KMS-11 (cell line): ENCODE results near the gene C2orf72.

Experiments
- H2AFZ ChIP-seq: fragments of 200-600 bp; sonication (generic); 2 replicates; pipeline ENCODE4 v1.6.1; 2016; ENCODE audit warnings: antibody characterized with exemption, mixed run types, low read depth
- H3K27ac ChIP-seq: fragments of 200-600 bp; sonication (generic); 2 replicates; pipeline ENCODE4 v1.6.1; 2016; ENCODE audit warnings: mild to moderate bottlenecking, mixed run types
- H3K27me3 ChIP-seq: fragments of 200-600 bp; sonication (generic); 2 replicates; pipeline ENCODE4 v1.6.1; 2017; ENCODE audit warnings: mild to moderate bottlenecking, low read depth, mixed run types, moderate library complexity; ENCODE audit not compliant: insufficient read depth
- H3K36me3 ChIP-seq: fragments of 200-600 bp; sonication (generic); 2 replicates; pipeline ENCODE4 v1.6.1; 2017; ENCODE audit warnings: mild to moderate bottlenecking, mixed run types; ENCODE audit not compliant: insufficient read depth
- H3K4me1 ChIP-seq: fragments of 200-600 bp; sonication (generic); 2 replicates; pipeline ENCODE4 v1.6.1; 2016; ENCODE audit warnings: mild to moderate bottlenecking, low read depth, mixed run types; ENCODE audit not compliant: poor library complexity, severe bottlenecking
- H3K4me2 ChIP-seq: fragments of 200-600 bp; sonication (generic); 2 replicates; pipeline ENCODE4 v1.7.0; 2016; ENCODE audit warnings: mild to moderate bottlenecking, mixed run types
- H3K4me3 ChIP-seq: fragments of 200-600 bp; sonication (generic); IDR thresholded peaks from 2 replicates; pipeline ENCODE4 v1.6.1; 2017; ENCODE audit warnings: low read depth, low read length, mixed read lengths; ENCODE audit not compliant: insufficient read depth
- H3K79me2 ChIP-seq: fragments of 200-600 bp; sonication (generic); 2 replicates; pipeline ENCODE4 v1.6.1; 2016; ENCODE audit warnings: low read depth, mixed run types; ENCODE audit not compliant: insufficient read depth
- H3K9ac ChIP-seq: fragments of 200-600 bp; sonication (generic); 2 replicates; pipeline ENCODE4 v1.6.1; 2016; ENCODE audit warnings: mild to moderate bottlenecking, mixed run types
- H4K20me1 ChIP-seq: fragments of 200-600 bp; sonication (generic); 2 replicates; pipeline ENCODE4 v1.6.1; 2016; ENCODE audit warnings: mild to moderate bottlenecking, mixed run types; ENCODE audit not compliant: insufficient read depth
- TF ChIP-seq, protein P1 (sequence below): fragments of 200-600 bp; sonication (generic); conservative IDR thresholded peaks from 2 replicates; pipeline ENCODE4 v1.6.1; 2017; ENCODE audit warnings: low read depth, mild to moderate bottlenecking, antibody characterized with exemption, low read length, moderate library complexity, mixed read lengths

Gene C2orf72

DNA sequence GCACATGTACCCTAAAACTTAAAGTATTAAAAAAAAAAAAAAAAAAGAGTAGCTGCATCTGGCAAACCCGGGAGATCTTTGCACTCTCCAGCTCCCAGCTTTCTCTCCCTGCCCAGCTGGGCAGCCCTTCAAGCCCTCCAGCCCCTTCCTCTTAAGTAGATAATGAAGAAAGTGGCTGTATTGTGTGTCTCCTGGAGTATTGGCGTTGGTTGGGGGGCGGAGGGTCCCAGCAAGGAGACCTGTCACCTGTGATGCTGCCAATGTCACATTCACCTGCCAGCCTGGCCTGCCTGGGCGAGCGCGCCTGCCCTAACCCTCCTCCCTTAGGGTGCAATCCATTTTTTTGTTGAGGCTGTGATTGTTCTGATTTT lies 2.0 kb downstream of the C2orf72 start:
- TF ChIP-seq, protein P1, sequence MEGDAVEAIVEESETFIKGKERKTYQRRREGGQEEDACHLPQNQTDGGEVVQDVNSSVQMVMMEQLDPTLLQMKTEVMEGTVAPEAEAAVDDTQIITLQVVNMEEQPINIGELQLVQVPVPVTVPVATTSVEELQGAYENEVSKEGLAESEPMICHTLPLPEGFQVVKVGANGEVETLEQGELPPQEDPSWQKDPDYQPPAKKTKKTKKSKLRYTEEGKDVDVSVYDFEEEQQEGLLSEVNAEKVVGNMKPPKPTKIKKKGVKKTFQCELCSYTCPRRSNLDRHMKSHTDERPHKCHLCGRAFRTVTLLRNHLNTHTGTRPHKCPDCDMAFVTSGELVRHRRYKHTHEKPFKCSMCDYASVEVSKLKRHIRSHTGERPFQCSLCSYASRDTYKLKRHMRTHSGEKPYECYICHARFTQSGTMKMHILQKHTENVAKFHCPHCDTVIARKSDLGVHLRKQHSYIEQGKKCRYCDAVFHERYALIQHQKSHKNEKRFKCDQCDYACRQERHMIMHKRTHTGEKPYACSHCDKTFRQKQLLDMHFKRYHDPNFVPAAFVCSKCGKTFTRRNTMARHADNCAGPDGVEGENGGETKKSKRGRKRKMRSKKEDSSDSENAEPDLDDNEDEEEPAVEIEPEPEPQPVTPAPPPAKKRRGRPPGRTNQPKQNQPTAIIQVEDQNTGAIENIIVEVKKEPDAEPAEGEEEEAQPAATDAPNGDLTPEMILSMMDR: no peak
- Histone ChIP-seq H2AFZ (no peak overlapping the region), H3K4me2 (no peak overlapping the region), H3K9ac (no peak overlapping the region), H3K79me2 (no peaks in the 10 kb centered on the region), H3K36me3 (no peaks in the 10 kb centered on the region), H4K20me1 (no peaks in the 10 kb centered on the region), H3K4me1 (no peaks in the 10 kb centered on the region), H3K4me3 (no peak overlapping the region), H3K27ac (no peak overlapping the region), H3K27me3 (no peaks in the 10 kb centered on the region; the same call in 1 of the 2 replicates)

DNA sequence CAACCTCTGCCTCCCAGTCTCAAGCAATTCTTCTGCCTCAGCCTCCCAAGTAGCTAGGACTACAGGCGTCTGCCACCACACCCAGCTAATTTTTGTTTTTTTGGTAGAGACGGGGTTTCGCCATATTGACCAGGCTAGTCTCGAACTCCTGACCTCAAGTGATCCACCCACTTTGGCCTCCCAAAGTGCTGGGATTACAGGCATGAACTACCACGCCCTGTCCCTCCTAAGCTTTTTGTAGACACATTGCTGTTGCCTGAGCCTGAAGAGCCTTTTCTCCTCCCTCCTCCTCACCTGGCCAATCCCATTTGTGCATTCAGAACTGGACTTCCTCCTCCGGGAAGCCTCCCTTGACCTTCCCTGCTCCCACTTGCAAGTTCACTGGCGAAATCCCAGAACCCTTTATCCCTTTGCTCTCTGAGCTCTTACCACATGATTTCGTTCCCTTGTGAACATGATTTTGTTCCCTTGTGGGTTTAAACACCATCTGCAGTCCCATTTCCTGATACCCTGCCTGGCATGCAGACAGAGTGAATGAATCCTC lies 2.6 kb downstream of the C2orf72 start:
- Histone ChIP-seq H3K4me2 (no peak overlapping the region), H3K79me2 (no peaks in the 10 kb centered on the region)

DNA sequence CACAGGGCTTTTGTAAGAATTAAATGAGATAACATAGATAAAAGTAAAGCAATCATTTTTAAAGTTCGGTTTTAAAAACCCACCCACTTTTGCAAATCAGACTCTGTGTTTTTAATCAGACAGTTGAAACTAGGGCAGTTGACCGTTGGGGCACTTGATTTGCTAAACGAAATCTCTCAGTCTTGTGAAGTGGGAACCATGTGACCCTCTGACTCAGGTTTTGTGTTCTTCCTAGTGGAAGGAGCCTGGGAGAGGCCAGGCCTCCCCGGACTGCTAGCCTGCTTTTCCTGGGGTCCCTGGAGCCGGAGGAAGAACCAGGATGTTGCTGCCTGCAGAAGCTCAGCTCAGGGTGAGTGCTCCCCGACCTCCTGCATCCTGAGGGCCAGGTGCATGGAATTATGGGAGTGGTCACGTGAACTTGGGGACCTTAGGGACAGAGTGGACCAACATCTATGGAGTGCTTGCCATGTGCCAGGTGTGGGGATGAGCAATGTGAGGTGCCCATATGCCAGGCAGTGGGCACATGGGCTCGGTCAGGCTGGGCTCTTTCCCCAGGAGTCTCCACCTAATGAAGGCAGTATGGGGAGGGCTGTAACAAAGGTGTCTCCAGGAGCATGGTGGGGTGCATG lies 3.9 kb downstream of the C2orf72 start:
- Histone ChIP-seq H2AFZ (no peak overlapping the region), H3K27me3 (no peaks in the 10 kb centered on the region; the same call in 1 of the 2 replicates), H4K20me1 (no peaks in the 10 kb centered on the region), H3K9ac (no peak overlapping the region), H3K27ac (no peak overlapping the region), H3K4me3 (no peak overlapping the region), H3K4me2 (no peak overlapping the region), H3K36me3 (no peaks in the 10 kb centered on the region), H3K79me2 (no peaks in the 10 kb centered on the region), H3K4me1 (no peaks in the 10 kb centered on the region)
- TF ChIP-seq, protein P1: no peak

More for the DNA sequence above, 2.6 kb downstream of the C2orf72 start:
- TF ChIP-seq, protein P1: no peak
- H3K9ac ChIP-seq: no peak overlapping the region
- no peaks in the 10 kb centered on the region for H3K4me1 ChIP-seq
- H2AFZ ChIP-seq: no peak overlapping the region
- no peak overlapping the region for H3K27ac ChIP-seq
- H3K4me3 ChIP-seq: no peak overlapping the region
- no peaks in the 10 kb centered on the region; the same call in 1 of the 2 replicates for H3K27me3 ChIP-seq
- no peaks in the 10 kb centered on the region for H3K36me3 ChIP-seq
- H4K20me1 ChIP-seq: no peaks in the 10 kb centered on the region

DNA sequence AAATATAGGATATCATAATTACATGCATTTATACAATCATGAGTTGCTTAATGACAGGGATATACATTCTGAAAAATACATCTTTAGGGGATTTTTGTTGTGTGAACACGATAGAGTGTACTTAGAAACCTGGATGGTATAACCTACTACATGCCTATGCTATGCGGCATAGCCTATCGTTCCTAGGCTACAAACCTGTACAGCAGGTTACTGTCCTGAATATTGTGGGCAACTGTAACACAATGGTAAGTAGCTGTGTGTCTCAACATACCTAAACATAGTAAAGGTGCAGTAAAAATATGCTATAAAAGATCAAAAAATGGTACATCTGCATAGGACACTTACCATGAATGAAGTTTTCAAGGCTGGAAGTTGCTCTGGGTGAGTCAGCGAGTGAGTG lies 6.5 kb downstream of the C2orf72 start:
- no peaks in the 10 kb centered on the region for H3K79me2 ChIP-seq
- no peaks in the 10 kb centered on the region for H3K36me3 ChIP-seq
- H3K27ac ChIP-seq: no peak overlapping the region
- no peak overlapping the region for H2AFZ ChIP-seq
- TF ChIP-seq, protein P1: no peak
- H3K4me3 ChIP-seq: no peak overlapping the region
- no peak overlapping the region for H3K4me2 ChIP-seq
- no peaks in the 10 kb centered on the region for H4K20me1 ChIP-seq
- H3K9ac ChIP-seq: no peak overlapping the region
- no peaks in the 10 kb centered on the region for H3K27me3 ChIP-seq
- no peaks in the 10 kb centered on the region for H3K4me1 ChIP-seq
